Liver (tissue), 3 donors: ENCODE measurements around the gene PCYOX1L.

Experiments used
- ATF3 ChIP-seq: IDR thresholded peaks from 2 replicates; pipeline ENCODE4 v1.6.1; 2016; ENCODE audit warnings: antibody characterized with exemption
- CTCF ChIP-seq: fragments of 150-350 bp; IDR thresholded peaks from 2 replicates; pipeline ENCODE4 v1.5.1; 2017; ENCODE audit warnings: improper control_type of control experiment, low read depth, low read length; ENCODE audit not compliant: missing input control
- FOXA1 ChIP-seq: IDR thresholded peaks from 2 replicates; pipeline ENCODE4 v1.6.1; 2016; ENCODE audit warnings: antibody characterized with exemption
- GABPA ChIP-seq, 2 donors: IDR thresholded peaks in 1 of 2; conservative IDR thresholded peaks in 1 of 2; 2 replicates each; pipeline ENCODE4 v1.6.1; 2016; ENCODE audit warnings: antibody characterized with exemption in 2 of 2, mild to moderate bottlenecking in 1 of 2, moderate library complexity in 1 of 2
- HNF4A ChIP-seq, 2 donors: conservative IDR thresholded peaks; 2 replicates each; pipeline ENCODE4 v1.6.1; 2016; ENCODE audit warnings: antibody characterized with exemption in 2 of 2, mild to moderate bottlenecking in 2 of 2
- JUND ChIP-seq, 2 donors: IDR thresholded peaks; 2 replicates each; pipeline ENCODE4 v1.6.1; 2016; ENCODE audit warnings: antibody characterized with exemption in 2 of 2
- MAX ChIP-seq: IDR thresholded peaks from 2 replicates; pipeline ENCODE4 v1.6.1; 2016; ENCODE audit warnings: antibody characterized with exemption
- RAD21 ChIP-seq, 2 donors: IDR thresholded peaks; 2 replicates each; pipeline ENCODE4 v1.6.1; 2016; ENCODE audit warnings: antibody characterized with exemption in 2 of 2, mild to moderate bottlenecking in 2 of 2
- REST ChIP-seq: IDR thresholded peaks from 2 replicates; pipeline ENCODE4 v1.6.1; 2016; ENCODE audit warnings: antibody characterized with exemption, mild to moderate bottlenecking
- SP1 ChIP-seq: IDR thresholded peaks from 2 replicates; pipeline ENCODE4 v1.6.1; 2018; ENCODE audit warnings: antibody characterized with exemption, mild to moderate bottlenecking
- TAF1 ChIP-seq: conservative IDR thresholded peaks from 2 replicates; pipeline ENCODE4 v1.6.1; 2016; ENCODE audit warnings: antibody characterized with exemption, mild to moderate bottlenecking
- YY1 ChIP-seq: IDR thresholded peaks from 2 replicates; pipeline ENCODE4 v1.6.1; 2016; ENCODE audit warnings: antibody characterized with exemption, mild to moderate bottlenecking
- TF ChIP-seq, protein P1 (sequence below): IDR thresholded peaks from 2 replicates; pipeline ENCODE4 v1.6.1; 2016; ENCODE audit warnings: antibody characterized with exemption
- donor health status: healthy.
- donor health status: healthy.

- TF ChIP-seq REST (no peak), CTCF (no peak), YY1 (no peak), MAX (no peak), GABPA (IDR thresholded peaks at IDR 0.05 in 1 of 2, conservative IDR thresholded peaks at IDR 0.05 in 1 of 2) (no peak), RAD21 (IDR thresholded peaks at IDR 0.05) (peak in 1 of 2 donors; percentile 11), SP1 (peak; percentile 31), HNF4A (conservative IDR thresholded peaks at IDR 0.05) (no peak), JUND (IDR thresholded peaks at IDR 0.05) (no peak), TAF1 (no peak), ATF3 (no peak), FOXA1 (no peak)
- TF ChIP-seq, protein P1, sequence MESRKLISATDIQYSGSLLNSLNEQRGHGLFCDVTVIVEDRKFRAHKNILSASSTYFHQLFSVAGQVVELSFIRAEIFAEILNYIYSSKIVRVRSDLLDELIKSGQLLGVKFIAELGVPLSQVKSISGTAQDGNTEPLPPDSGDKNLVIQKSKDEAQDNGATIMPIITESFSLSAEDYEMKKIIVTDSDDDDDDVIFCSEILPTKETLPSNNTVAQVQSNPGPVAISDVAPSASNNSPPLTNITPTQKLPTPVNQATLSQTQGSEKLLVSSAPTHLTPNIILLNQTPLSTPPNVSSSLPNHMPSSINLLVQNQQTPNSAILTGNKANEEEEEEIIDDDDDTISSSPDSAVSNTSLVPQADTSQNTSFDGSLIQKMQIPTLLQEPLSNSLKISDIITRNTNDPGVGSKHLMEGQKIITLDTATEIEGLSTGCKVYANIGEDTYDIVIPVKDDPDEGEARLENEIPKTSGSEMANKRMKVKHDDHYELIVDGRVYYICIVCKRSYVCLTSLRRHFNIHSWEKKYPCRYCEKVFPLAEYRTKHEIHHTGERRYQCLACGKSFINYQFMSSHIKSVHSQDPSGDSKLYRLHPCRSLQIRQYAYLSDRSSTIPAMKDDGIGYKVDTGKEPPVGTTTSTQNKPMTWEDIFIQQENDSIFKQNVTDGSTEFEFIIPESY: no peak
These were observed 25.6 kb downstream of the PCYOX1L start for GRCh38 chr5:149383399-149383798.
